Measurements from ENCODE around the gene C3orf52. TPM values are rescaled to one million over a fixed set of nuclear protein-coding genes. Genes with fewer than 3 reads are reported as not detected.

C3orf52 gene
- total RNA-seq, 1 experiment from 2014 or later: 14.3 TPM

GRCh38 chr3:112041321-112041720 lies 44.9 kb upstream of the C3orf52 start:
- Mint-ChIP-seq H3K27me3 (ENCODE audit: low read depth) (no peaks in the 10 kb centered on the region), H3K9me3 (peaks cover 24% of the 10 kb centered on the region), H3K4me3 (no peak overlapping the region), H3K36me3 (peaks cover 23% of the 10 kb centered on the region), H3K27ac (no peak overlapping the region), H3K4me1 (peaks cover 21% of the 10 kb centered on the region)
- CTCF ChIA-PET: interaction anchor here (0.7 to 4.1 kb wide), 7 partner anchors 15 to 329 kb away, joined by 3 to 38 read pairs (median 3); partner anchors contain the start of gene ABHD10
- POLR2A ChIA-PET: no interaction called here
- TF ChIP-seq ERG (CRISPR knock-in tag; IDR thresholded peaks at IDR 0.05): no peak
- no peak for TF ChIP-seq SMAD4 (CRISPR knock-in tag; IDR thresholded peaks at IDR 0.05)
- no peak for TF ChIP-seq E2F4 (CRISPR knock-in tag; IDR thresholded peaks at IDR 0.05; ENCODE audit: borderline replicate concordance, low read depth)
- no peak for TF ChIP-seq ZNF423 (CRISPR knock-in tag; IDR thresholded peaks at IDR 0.05)
- TF ChIP-seq JUN (CRISPR knock-in tag; IDR thresholded peaks at IDR 0.05): no peak
- no peak for TF ChIP-seq GABPB1 (CRISPR knock-in tag; IDR thresholded peaks at IDR 0.05)
- no peak for TF ChIP-seq JAZF1 (CRISPR knock-in tag; IDR thresholded peaks at IDR 0.05)
- TF ChIP-seq SP1 (CRISPR knock-in tag; conservative IDR thresholded peaks at IDR 0.05): no peak
- TF ChIP-seq ETV6 (CRISPR knock-in tag; IDR thresholded peaks at IDR 0.05): no peak
- ATAC-seq: no peak; the same call in 1 of the 2 replicates
- DNase-seq (ENCODE audit: low spot score): no peak

GRCh38 chr3:112042842-112043280 lies 43.3 kb upstream of the C3orf52 start:
- DNase-seq (ENCODE audit: low spot score) (no peak), ATAC-seq (no peak)
- Mint-ChIP-seq H3K36me3 (peaks cover 8% of the 10 kb centered on the region), H3K27ac (no peak overlapping the region), H3K4me3 (no peak overlapping the region), H3K9me3 (peaks cover 9% of the 10 kb centered on the region), H3K27me3 (ENCODE audit: low read depth) (no peaks in the 10 kb centered on the region), H3K4me1 (peaks cover 26% of the 10 kb centered on the region)
- TF ChIP-seq ZNF532 (CRISPR knock-in tag; IDR thresholded peaks at IDR 0.05; ENCODE audit: borderline replicate concordance): no peak
- no peak for TF ChIP-seq SP1 (CRISPR knock-in tag; conservative IDR thresholded peaks at IDR 0.05)
- no peak for TF ChIP-seq TEAD1 (CRISPR knock-in tag; IDR thresholded peaks at IDR 0.05)
- ChIA-PET POLR2A (no interaction called here), CTCF (interaction anchor here (0.6 to 4.1 kb wide), 29 partner anchors 10 to 376 kb away, joined by 3 to 38 read pairs (median 4); partner anchors contain the start of genes ABHD10 and C3orf52)

- DNase-seq (ENCODE audit: low spot score) (peak; percentile 34), ATAC-seq (peak; percentile 86)
- no peak for TF ChIP-seq CBFB (CRISPR knock-in tag; IDR thresholded peaks at IDR 0.05; ENCODE audit: low read depth)
- peak; percentile 89 for TF ChIP-seq CTCF (IDR thresholded peaks at IDR 0.05)
- ChIA-PET CTCF (interaction anchor here (0.6 to 4.1 kb wide), 29 partner anchors 9 to 377 kb away, joined by 3 to 38 read pairs (median 4); partner anchors contain the start of genes ABHD10 and C3orf52), POLR2A (no interaction called here)
- Mint-ChIP-seq H3K4me3 (no peak overlapping the region), H3K36me3 (peaks cover 3% of the 10 kb centered on the region), H3K27me3 (ENCODE audit: low read depth) (no peaks in the 10 kb centered on the region), H3K27ac (no peak overlapping the region), H3K4me1 (peaks cover 31% of the 10 kb centered on the region), H3K9me3 (peaks cover 7% of the 10 kb centered on the region)
Observed at GRCh38 chr3:112043621-112044201, 42.5 kb upstream of the C3orf52 start.

Data from WTC11 (cell line).